Sigmoid colon (tissue), 7 donors: ENCODE measurements around the gene HNRNPC. TPM values are rescaled to one million over a fixed set of nuclear protein-coding genes. Genes with fewer than 3 reads are reported as not detected.

Experiments
- DNase-seq: peaks from one replicate; pipeline ENCODE4 v3.0.0-alpha.2; 2019
- H3K27ac ChIP-seq, 4 donors: fragments of 200-600 bp; sonication (generic); one replicate each; pipeline ENCODE4 v1.5.1; 2016 to 2019; ENCODE audit warnings: mild to moderate bottlenecking in 1 of 4
- H3K27me3 ChIP-seq, 3 donors: fragments of 200-600 bp; sonication (generic); one replicate each; pipeline ENCODE4 v1.5.1; 2019; ENCODE audit warnings: mild to moderate bottlenecking in 1 of 3
- H3K36me3 ChIP-seq, 4 donors: fragments of 200-600 bp; sonication (generic); one replicate each; pipeline ENCODE4 v1.5.1; 2016 to 2019
- H3K4me1 ChIP-seq, 4 donors: fragments of 200-600 bp; sonication (generic); one replicate each; pipeline ENCODE4 v1.5.1; 2017 to 2019
- H3K4me3 ChIP-seq, 4 donors: fragments of 200-600 bp; sonication (generic); one replicate each; pipeline ENCODE4 v1.5.1; 2017 to 2019; ENCODE audit warnings: mild to moderate bottlenecking in 2 of 4, moderate library complexity in 1 of 4
- H3K9me3 ChIP-seq, 4 donors: fragments of 200-600 bp in 3 of 4; sonication (generic) in 3 of 4; one replicate each; pipeline versions ENCODE4 v1.5.1 to v1.6.1; 2013 to 2019
- EP300 ChIP-seq, 4 donors: sonication (generic); formaldehyde crosslinking; IDR thresholded peaks; one replicate each; pipeline ENCODE4 v1.6.1; 2017; ENCODE audit warnings: antibody characterized with exemption in 4 of 4
- POLR2A ChIP-seq, 2 donors: fragments of 450-650 bp; IDR thresholded peaks; one replicate each; pipeline ENCODE4 v1.6.1; 2016; ENCODE audit warnings: antibody characterized with exemption in 2 of 2, mild to moderate bottlenecking in 2 of 2, moderate library complexity in 2 of 2
- POLR2AphosphoS5 ChIP-seq, 4 donors: sonication (generic); formaldehyde crosslinking; IDR thresholded peaks; one replicate each; pipeline ENCODE4 v1.6.1; 2017; ENCODE audit warnings: antibody characterized with exemption in 4 of 4
- WGBS, 2 donors: extraction: QIAGEN DNeasy Blood & Tissue Kit; methylation state at CpG; one replicate each; pipeline ENCODE4 v1.1.7; 2013; 5-methylcytosine and 5-hydroxymethylcytosine counted together
- intact Hi-C: fragments of 100-400 bp; cut with DNase I; formaldehyde crosslinking; loops from one replicate; pipeline ENCODE4 v1.15.1; 2023
- polyA plus RNA-seq, 3 donors: library from polyadenylated mRNA; stranded (reverse); fragments of 200-250 nt; gene quantifications; one replicate each; pipeline ENCODE4 v1.2.3, GENCODE V29; 2013
- total RNA-seq, 4 donors: library from RNA; depleted of rRNA; stranded (reverse); fragments of >200 nt; gene quantifications; one replicate each; pipeline ENCODE4 v1.1.0, GENCODE V29; 2016
- TF ChIP-seq, protein P1 (sequence below), 4 experiments: fragments of 450-650 bp in 3 of 4; fragments of 200-600 bp in 1 of 4; IDR thresholded peaks; one replicate each; pipeline ENCODE4 v1.5.1; 2016 to 2019; ENCODE audit warnings: antibody characterized with exemption in 4 of 4, mild to moderate bottlenecking in 3 of 4, moderate library complexity in 2 of 4
- donor health status: healthy with polysubstance abuse.
- donor health status: Bipolar disorder and iron deficiency.
- donor health status: healthy.

HNRNPC gene
- total and polyA plus RNA-seq, 7 donors: 365 to 645 (median 419) TPM

GRCh38 chr14:21255385-21256101 is 13.7 kb downstream of the HNRNPC start:
- H3K4me3 ChIP-seq: no peak overlapping the region
- H3K36me3 ChIP-seq: peaks cover 4 to 78% (median 4%) of the 10 kb centered on the region in 4 donors
- H3K4me1 ChIP-seq: peaks cover 0 to 60% (median 43%) of the 10 kb centered on the region in 4 donors
- H3K27ac ChIP-seq: peak overlapping the region in 1 of 4 donors; percentile 9
- WGBS, 2 donors: 61 to 65% methylated on average over 4 of the region's 4 CpGs
- no peaks in the 10 kb centered on the region for H3K9me3 ChIP-seq
- no peak for DNase-seq
- intact Hi-C loops: no loop called here
- TF ChIP-seq POLR2AphosphoS5 (IDR thresholded peaks at IDR 0.05) (no peak), POLR2A (IDR thresholded peaks at IDR 0.05) (no peak), EP300 (IDR thresholded peaks at IDR 0.05) (no peak)
- TF ChIP-seq, protein P1, sequence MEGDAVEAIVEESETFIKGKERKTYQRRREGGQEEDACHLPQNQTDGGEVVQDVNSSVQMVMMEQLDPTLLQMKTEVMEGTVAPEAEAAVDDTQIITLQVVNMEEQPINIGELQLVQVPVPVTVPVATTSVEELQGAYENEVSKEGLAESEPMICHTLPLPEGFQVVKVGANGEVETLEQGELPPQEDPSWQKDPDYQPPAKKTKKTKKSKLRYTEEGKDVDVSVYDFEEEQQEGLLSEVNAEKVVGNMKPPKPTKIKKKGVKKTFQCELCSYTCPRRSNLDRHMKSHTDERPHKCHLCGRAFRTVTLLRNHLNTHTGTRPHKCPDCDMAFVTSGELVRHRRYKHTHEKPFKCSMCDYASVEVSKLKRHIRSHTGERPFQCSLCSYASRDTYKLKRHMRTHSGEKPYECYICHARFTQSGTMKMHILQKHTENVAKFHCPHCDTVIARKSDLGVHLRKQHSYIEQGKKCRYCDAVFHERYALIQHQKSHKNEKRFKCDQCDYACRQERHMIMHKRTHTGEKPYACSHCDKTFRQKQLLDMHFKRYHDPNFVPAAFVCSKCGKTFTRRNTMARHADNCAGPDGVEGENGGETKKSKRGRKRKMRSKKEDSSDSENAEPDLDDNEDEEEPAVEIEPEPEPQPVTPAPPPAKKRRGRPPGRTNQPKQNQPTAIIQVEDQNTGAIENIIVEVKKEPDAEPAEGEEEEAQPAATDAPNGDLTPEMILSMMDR (IDR thresholded peaks at IDR 0.05): no peak
- H3K27me3 ChIP-seq: no peaks in the 10 kb centered on the region

- Histone ChIP-seq H3K27ac (no peak overlapping the region), H3K9me3 (no peaks in the 10 kb centered on the region), H3K4me3 (no peak overlapping the region), H3K36me3 (peaks cover 4 to 65% (median 9%) of the 10 kb centered on the region in 4 donors), H3K27me3 (no peaks in the 10 kb centered on the region), H3K4me1 (peaks cover 0 to 39% (median 30%) of the 10 kb centered on the region in 4 donors)
- DNase-seq: no peak
- WGBS, 2 donors: 88 to 92% methylated on average over 2 of the region's 2 CpGs
- no peak for TF ChIP-seq EP300 (IDR thresholded peaks at IDR 0.05)
- no peak for TF ChIP-seq POLR2A (IDR thresholded peaks at IDR 0.05)
- no peak for TF ChIP-seq POLR2AphosphoS5 (IDR thresholded peaks at IDR 0.05)
- TF ChIP-seq, protein P1 (IDR thresholded peaks at IDR 0.05): no peak
- intact Hi-C loops: no loop called here
Measured at GRCh38 chr14:21252149-21252548, 17.1 kb downstream of the HNRNPC start.

- no peak overlapping the region for H3K4me3 ChIP-seq
- DNase-seq: no peak
- H3K36me3 ChIP-seq: peaks cover 4 to 56% (median 9%) of the 10 kb centered on the region in 4 donors
- TF ChIP-seq, protein P1 (IDR thresholded peaks at IDR 0.05): no peak
- TF ChIP-seq POLR2AphosphoS5 (IDR thresholded peaks at IDR 0.05) (no peak), EP300 (IDR thresholded peaks at IDR 0.05) (no peak), POLR2A (IDR thresholded peaks at IDR 0.05) (no peak)
- 93 to 96% methylated on average over 5 of the region's 5 CpGs for WGBS, 2 donors
- H3K27me3 ChIP-seq: no peaks in the 10 kb centered on the region
- H3K4me1 ChIP-seq: peaks cover 0 to 39% (median 27%) of the 10 kb centered on the region in 4 donors
- intact Hi-C loops: no loop called here
- H3K27ac ChIP-seq: no peak overlapping the region
- no peaks in the 10 kb centered on the region for H3K9me3 ChIP-seq
Measured at GRCh38 chr14:21251215-21251614, 18.0 kb downstream of the HNRNPC start.

GRCh38 chr14:21248739-21249411 is 20.4 kb downstream of the HNRNPC start:
- no peaks in the 10 kb centered on the region for H3K9me3 ChIP-seq
- WGBS, 2 donors: 92 to 94% methylated on average over 8 of the region's 8 CpGs
- peaks cover 0 to 26% (median 17%) of the 10 kb centered on the region in 4 donors for H3K4me1 ChIP-seq
- no peak for DNase-seq
- TF ChIP-seq POLR2AphosphoS5 (IDR thresholded peaks at IDR 0.05): no peak
- no peak for TF ChIP-seq POLR2A (IDR thresholded peaks at IDR 0.05)
- no peak for TF ChIP-seq EP300 (IDR thresholded peaks at IDR 0.05)
- TF ChIP-seq, protein P1 (IDR thresholded peaks at IDR 0.05): no peak
- peaks cover 4 to 57% (median 11%) of the 10 kb centered on the region in 4 donors for H3K36me3 ChIP-seq
- intact Hi-C loops: no loop called here
- no peak overlapping the region for H3K27ac ChIP-seq
- H3K27me3 ChIP-seq: no peaks in the 10 kb centered on the region
- no peak overlapping the region for H3K4me3 ChIP-seq
